ENCODE data around the gene WDR33.

Gene WDR33

DNA sequence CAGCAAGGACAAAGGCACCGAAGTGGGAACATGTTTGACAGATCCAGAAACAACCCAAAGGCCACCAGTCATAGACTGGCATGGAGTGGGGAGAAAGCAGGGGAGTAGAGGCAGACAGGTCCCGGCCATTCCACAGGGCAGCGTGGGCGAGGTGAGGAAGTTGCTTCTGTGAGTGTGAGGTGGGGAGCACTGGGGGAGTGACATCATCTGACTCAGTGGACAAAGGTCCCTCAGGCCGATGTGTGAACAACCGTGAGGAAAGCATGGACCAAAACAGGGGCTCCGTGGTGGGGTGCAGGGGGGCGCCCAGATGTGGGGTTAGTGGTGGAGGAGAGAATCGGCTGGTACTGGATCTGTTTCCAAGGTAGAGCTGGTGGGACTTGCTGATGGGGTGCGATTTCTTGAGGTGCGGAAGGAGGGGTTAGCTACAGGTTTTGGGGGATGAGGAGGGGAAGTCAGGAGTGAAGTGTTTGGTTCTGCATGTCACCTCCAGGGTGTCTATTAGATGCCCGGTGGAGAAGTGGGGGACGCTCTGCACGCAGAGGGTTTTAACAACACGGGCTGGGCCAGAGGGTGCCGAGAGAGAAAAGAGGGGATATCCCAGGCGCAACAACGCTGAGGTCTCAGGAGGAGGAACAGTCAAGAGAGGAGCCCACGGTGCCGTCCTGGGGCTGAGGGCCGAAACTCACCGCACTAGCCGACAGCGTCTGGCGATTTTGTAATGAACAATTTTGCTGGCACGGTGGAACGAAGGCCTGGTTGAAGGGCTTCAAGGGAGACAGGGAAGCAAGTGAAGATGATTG lies 112.2 kb downstream of the WDR33 start:
- H3K4me3 ChIP-seq (ENCODE audit: low read depth, low read length) = no peak overlapping the region

DNA sequence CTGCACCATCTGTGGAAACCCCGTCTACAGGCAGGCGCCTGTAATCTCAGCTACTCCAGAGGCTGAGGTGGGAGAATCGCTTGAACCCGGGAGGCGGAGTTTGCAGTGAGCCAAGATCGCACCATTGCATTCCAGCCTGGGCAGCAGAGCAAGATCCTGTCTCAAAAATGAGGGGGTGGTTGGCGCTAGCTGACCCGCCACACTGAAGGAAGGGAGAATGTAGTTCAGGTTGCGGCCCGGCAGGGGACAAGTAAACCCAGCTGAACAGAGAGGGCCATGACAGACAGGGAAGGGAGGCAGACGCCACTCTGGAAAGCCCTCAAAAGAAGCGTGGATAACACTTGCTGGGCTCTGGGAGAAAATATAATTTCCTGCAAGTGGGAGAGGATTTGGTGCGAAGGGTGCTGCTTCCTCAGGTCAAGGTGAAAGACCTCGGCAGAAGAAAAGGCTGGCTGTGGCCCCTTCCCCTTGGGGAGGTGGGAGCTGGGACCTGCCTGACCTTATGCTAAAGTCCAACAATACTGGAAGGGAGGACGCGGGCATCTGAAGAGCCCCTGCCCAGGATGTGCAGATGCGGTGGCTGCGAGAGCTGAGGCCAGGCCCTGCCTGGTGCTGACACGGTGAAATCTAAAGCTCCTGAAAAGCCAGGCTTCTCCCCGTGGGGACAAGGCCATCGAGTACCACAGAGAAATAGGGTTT lies 113.3 kb downstream of the WDR33 start:
- H3K4me3 ChIP-seq (ENCODE audit: low read depth, low read length) = no peak overlapping the region

- H3K4me3 ChIP-seq (ENCODE audit: low read depth, low read length) = no peak overlapping the region
Observed at GRCh38 chr2:127695491-127696472, 115.2 kb downstream of the WDR33 start.

DNA sequence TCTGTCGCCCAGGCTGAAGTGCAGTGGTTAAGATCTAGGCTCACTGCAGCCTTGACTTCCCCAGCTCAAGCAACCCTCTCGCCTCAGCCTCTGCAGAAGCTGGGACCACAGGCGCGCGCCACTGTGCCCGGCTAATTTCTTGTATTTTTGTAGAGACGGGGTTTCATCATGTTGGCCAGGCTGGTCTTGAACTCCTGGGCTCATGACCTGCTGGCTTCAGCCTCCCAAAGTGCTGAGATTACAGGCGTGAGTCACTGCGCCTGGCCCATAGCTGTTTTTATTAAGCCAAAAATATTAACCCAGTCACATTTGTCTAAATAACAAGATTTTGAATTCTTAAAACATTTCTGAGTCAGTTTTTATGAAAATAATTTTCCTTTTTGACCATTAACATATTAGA lies 116.0 kb downstream of the WDR33 start:
- H3K4me3 ChIP-seq (ENCODE audit: low read depth, low read length) = no peak overlapping the region

DNA sequence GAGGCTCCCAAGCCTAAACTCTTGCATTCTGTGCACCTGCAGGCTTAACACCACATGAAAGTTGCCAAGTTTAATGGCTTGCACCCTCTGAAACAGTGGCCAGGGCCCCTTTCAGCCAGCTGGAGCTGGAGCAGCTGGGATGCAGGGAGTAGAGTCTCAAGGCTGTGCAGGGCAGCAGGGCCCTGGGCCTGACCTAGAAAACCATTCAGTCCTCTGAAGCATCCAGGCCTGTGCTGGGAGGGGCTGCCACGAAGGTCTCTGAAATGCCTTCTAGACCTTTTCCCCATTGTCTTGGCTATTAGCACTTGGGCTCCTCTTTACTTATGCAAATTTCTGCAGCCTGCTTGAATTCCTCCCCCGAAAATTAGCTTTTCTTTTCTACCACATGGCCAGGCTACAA lies 120.3 kb downstream of the WDR33 start:
- no peak overlapping the region for H3K4me3 ChIP-seq (ENCODE audit: low read depth, low read length)

DNA sequence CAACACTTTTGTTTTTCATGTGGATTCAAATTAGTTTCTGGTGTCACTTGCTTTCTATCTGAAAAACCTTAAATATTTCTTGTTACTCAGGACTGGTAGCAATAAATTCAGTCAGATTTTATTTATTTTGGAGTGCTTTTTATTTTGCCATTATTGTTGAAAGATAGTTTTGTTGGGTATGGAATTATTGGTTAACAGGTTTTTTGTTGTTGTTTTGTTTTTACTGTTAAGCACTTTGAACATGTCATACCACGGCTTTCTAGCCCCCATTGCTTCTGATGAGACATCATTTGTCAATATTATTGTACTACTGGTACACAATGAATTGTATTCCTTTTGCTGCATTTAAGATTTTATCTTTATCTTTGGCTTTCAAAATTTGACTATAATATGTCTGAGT lies 122.6 kb downstream of the WDR33 start:
- no peak overlapping the region for H3K4me3 ChIP-seq (ENCODE audit: low read depth, low read length)

DNA sequence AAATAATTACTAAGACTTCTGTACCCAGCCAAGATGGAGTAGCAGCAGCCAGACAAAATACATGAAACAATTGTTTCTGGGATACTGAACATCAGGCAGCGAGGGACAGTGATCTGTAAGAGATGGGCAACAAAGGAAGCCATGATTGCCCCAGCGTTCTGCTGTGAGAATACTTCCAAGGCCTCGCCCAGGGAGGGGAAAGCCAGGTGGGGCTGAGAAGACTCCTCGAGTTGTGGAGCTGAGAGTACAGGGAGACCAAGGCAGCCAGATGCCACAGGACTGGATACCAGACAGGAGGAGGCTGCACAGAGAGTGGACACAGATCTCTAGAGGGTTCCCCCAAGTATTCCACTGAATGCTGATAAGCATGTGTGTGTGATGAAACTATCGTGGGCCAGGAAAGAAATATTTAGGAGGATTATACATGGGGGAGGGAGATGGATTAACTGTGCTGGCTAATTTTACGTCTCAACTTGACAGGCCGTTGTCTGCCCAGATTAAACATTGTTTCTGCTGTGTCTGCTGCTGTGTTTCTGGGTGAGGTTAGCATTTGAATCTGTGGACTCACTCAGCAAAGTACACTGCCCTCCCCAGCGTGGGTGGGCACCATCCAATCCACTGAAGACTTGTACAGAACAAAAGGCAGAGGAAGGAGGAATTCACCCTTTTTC lies 125.4 kb downstream of the WDR33 start:
- no peak overlapping the region for H3K4me3 ChIP-seq (ENCODE audit: low read depth, low read length)

- H3K4me3 ChIP-seq (ENCODE audit: low read depth, low read length) = no peak overlapping the region
Observed at GRCh38 chr2:127683757-127684156, 127.2 kb downstream of the WDR33 start.

- no peak overlapping the region for H3K4me3 ChIP-seq (ENCODE audit: low read depth, low read length)
Observed at GRCh38 chr2:127683056-127683455, 127.9 kb downstream of the WDR33 start.

GRCh38 chr2:127681976-127682857 lies 128.8 kb downstream of the WDR33 start:
- no peak overlapping the region for H3K4me3 ChIP-seq (ENCODE audit: low read depth, low read length)

DNA sequence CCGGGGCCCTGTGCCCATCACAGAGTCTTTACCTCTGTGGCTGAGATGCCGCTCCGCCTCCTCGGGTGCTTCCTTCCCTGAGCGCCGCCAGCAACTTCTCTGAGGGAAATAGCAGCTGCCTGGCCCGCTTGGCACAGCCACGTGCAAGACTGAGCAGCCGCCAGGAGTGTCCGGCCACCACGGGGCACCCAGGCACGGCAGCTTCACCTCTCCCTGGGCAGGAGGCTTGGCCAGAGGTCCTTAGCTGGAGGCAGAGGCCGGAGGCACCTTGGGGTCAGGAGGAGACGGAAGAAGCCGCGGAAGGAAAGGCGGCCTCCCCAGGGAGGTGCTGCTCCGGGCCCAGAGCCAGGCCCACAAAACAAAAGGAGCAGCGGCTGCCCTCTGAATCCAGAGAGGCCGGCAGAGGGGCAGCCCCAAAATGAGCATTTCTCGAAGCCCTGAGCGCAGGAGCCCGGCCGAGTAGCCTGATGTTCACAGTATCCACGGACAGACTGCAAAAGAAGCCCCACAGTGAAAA lies 129.6 kb downstream of the WDR33 start:
- no peak overlapping the region for H3K4me3 ChIP-seq (ENCODE audit: low read depth, low read length)

GRCh38 chr2:127680706-127681287 lies 130.2 kb downstream of the WDR33 start:
- H3K4me3 ChIP-seq (ENCODE audit: low read depth, low read length) = no peak overlapping the region

DNA sequence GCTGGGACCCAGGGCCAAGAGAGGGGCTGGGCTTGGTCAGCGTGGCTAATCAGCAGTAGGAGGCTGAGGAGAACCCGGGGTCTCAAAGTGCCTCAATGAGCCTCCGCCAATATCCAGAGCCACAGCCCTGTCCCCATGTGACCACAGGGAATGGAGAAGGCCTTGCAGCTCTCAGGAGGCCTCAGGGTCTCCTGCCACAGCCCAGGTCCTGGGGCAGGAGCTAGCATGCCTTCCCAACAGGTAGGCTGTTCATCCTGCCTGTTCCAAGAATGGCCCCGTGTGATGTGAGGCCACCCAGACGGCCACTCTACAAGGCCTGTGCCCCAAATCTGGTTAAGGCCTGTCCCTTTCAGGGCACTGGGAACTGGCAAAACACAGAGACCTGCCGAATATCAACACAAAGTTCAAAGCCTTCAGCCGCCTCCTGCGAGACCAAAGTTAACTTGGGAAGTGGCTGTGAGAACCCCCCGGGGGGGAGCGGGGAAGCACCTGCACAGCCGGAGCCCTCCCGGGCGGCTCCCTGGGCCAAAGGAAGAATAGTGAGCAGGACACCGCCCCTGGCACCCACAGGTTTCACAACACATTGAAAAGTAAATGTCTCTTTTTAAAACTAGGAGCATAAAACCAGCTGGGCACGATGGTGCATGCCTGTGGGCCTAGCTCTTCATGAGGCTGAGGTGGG lies 131.2 kb downstream of the WDR33 start:
- H3K4me3 ChIP-seq (ENCODE audit: low read depth, low read length) = no peak overlapping the region

DNA sequence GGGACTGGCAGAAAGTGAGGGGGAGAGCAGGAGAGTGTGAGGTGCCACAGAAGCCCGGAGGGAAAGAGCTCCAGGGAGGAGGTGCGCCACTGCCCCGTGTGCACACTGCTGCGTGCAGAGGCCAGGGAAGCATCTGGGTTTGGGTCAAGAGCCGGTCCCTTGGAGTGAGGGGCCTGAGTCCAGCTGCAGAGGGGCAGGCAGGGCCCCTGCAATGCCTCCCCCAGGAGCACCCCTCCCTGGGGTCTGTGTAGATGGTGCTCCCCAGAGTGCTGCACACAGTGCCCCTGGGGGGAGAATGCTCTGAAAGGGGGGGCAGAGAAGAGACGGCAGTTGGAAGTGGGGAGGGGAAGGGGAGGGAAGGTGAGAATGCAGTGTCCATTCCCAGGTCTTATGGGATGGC lies 132.0 kb downstream of the WDR33 start:
- no peak overlapping the region for H3K4me3 ChIP-seq (ENCODE audit: low read depth, low read length)

GRCh38 chr2:127678531-127678930 lies 132.4 kb downstream of the WDR33 start:
- no peak overlapping the region for H3K4me3 ChIP-seq (ENCODE audit: low read depth, low read length)

DNA sequence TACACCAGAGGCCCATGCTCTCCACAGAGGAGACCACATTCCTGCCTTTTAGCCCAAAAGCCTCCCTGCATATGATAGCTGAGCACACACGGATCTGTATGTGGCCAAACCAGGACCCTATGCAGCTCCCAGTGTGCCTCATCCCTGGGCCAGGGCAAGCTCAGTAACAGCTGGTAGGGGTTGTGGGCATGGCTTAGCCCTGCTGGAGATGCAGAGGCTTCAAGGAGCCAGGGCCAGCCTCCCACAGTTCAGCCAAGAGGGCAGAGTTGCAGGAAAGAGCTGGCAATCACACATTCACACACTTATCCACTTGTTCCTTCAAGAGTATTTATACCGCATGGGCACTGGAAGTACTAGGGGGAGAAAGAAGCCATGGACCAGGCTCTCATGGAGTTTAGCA lies 134.1 kb downstream of the WDR33 start:
- no peak overlapping the region for H3K4me3 ChIP-seq (ENCODE audit: low read depth, low read length)

DNA sequence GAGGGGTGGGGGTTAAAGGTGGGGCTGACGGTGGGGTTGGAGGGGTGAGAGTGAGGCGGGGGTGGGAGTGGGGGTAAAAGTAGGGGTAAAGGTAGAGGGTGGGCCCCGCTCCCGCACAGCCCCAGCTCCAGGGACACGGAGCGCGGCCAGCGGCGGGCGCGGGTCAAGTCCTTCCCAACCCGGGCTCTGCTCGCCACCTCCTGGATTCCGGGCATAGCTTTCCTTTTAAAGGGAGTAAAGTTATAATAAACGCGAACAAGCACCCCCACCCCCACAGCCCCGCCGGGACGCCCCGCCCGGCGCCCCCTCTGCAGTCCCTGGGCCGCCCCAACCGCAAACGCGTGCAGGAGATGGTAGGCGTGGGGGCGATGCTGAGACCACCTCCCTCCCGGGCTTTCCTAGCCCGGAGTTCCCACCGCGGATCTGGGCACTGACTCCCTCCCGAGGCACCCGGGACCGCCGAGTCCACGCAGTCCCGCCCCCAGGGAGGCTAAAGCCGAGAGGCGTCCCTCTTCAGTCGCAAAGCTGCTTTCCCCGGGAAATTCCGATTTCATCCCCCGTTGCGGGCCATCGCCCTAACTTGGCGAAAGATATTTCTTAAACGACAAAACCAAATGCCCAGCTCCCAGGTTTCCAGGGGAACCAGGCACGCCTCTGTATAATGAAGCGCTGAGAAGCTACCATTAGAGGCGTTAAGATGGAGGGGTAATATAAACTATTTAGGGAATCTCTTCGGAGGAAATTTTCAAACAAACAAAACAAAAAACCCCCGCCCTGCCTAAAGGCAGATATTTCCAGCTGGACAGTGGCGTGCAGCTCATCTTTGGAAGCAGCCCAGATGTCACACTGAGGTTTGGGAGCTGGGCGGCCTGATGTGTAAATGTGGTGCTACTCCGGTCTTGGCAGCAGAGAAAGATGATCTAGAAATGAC lies 135.4 kb downstream of the WDR33 start, which contains the start of gene LIMS2:
Gene LIMS2 (minus strand): TSS at position 200 of the 931 bp plus-strand sequence. CDS start 506 bp downstream, outside the sequence.
- peak within 1 kb of the TSS; percentile 47 for H3K4me3 ChIP-seq (ENCODE audit: low read depth, low read length)
